Breast epithelium (tissue), 3 donors: ENCODE results near the gene ZNF416.

Source experiments
- CTCF ChIP-seq, 3 donors: fragments of 450-650 bp; IDR thresholded peaks; one replicate each; pipeline ENCODE4 v1.5.1; 2016 to 2017; ENCODE audit warnings: antibody characterized with exemption in 3 of 3, mild to moderate bottlenecking in 3 of 3, moderate library complexity in 3 of 3
- POLR2A ChIP-seq: fragments of 450-650 bp; IDR thresholded peaks from one replicate; pipeline ENCODE4 v1.6.1; 2016; ENCODE audit warnings: antibody characterized with exemption, mild to moderate bottlenecking, moderate library complexity
- POLR2AphosphoS5 ChIP-seq, 3 donors: sonication (generic); formaldehyde crosslinking; IDR thresholded peaks; one replicate each; pipeline ENCODE4 v1.6.1; 2017; ENCODE audit warnings: antibody characterized with exemption in 3 of 3

- no peak for TF ChIP-seq CTCF (IDR thresholded peaks at IDR 0.05)
- TF ChIP-seq POLR2AphosphoS5 (IDR thresholded peaks at IDR 0.05): no peak
- TF ChIP-seq POLR2A: no peak
Measured at GRCh38 chr19:57559008-57559403, 19.7 kb downstream of the ZNF416 start.
